ENCODE measurements around the gene RBMXL2. TPM values are rescaled to one million over a fixed set of nuclear protein-coding genes. Genes with fewer than 3 reads are reported as not detected.

RBMXL2 gene
- total RNA-seq, 1 donor from 2014 or later: not detected

Other genes with a start within 250 kb of the RBMXL2 start
- gene OR10A5, start 243.3 kb upstream of the RBMXL2 start, total RNA-seq: not detected
- gene OR10A2, start 225.9 kb upstream of the RBMXL2 start, total RNA-seq: not detected
- not detected for gene OR10A4, start 212.4 kb upstream of the RBMXL2 start, total RNA-seq
- 1.0 TPM for gene OR2D2, start 196.5 kb upstream of the RBMXL2 start, total RNA-seq
- not detected for gene OR2D3, start 168.0 kb upstream of the RBMXL2 start, total RNA-seq
- 9.6 TPM for gene ZNF215, start 162.6 kb upstream of the RBMXL2 start, total RNA-seq
- gene ZNF214, start 68.7 kb upstream of the RBMXL2 start, total RNA-seq: 4.3 TPM
- 0.57 TPM for gene NLRP14, start 68.5 kb upstream of the RBMXL2 start, total RNA-seq
- gene SYT9, start 162.9 kb downstream of the RBMXL2 start, total RNA-seq: 0.60 TPM

Measured in ureter (tissue), 1 donor.